Mucosa of descending colon (tissue), 3 donors: ENCODE measurements around the gene SCAMP1. TPM values are rescaled to one million over a fixed set of nuclear protein-coding genes. Genes with fewer than 3 reads are reported as not detected.
"Not testable (repeated sequence)": the region's sequence is repeated elsewhere in the genome, so short reads cannot be mapped to it uniquely, and the experiment has no call there.

Experiments
- ATAC-seq: fragments of 200-7000 bp; cut with Tn5 transposase; one replicate; pipeline ENCODE4 v1.9.1; 2020; ENCODE audit warnings: mild to moderate bottlenecking, moderate library complexity
- DNase-seq, 3 donors: peaks; one replicate each; pipeline ENCODE4 v3.0.0-alpha.2; 2020
- H3K36me3 ChIP-seq: fragments of 200-600 bp; one replicate; pipeline ENCODE4 v1.8.0; 2021; ENCODE audit warnings: low read depth, mild to moderate bottlenecking
- H3K4me1 ChIP-seq: fragments of 200-600 bp; one replicate; pipeline ENCODE4 v1.8.0; 2021; ENCODE audit warnings: low read depth, mild to moderate bottlenecking
- H3K4me3 ChIP-seq: fragments of 200-600 bp; one replicate; pipeline ENCODE4 v1.8.0; 2021; ENCODE audit warnings: mild to moderate bottlenecking
- H3K9me3 ChIP-seq: fragments of 200-600 bp; one replicate; pipeline ENCODE4 v1.8.0; 2021; ENCODE audit warnings: mild to moderate bottlenecking
- intact Hi-C, 2 donors: fragments of 100-400 bp; cut with DNase I in 1 of 2; cut with micrococcal nuclease in 1 of 2; formaldehyde crosslinking; loops; one replicate each; pipeline versions ENCODE4 v1.11.0 to v1.11.1; 2022; cut with DNase I, micrococcal nuclease
- total RNA-seq, 3 donors: library from RNA; stranded (reverse); fragmentation: NEBNext Ultra II Directional in 2 of 3; extraction: Animal tissue kit (Norgen Biotek cat#: 25700) in 2 of 3; gene quantifications; one replicate each; pipeline versions ENCODE4 v1.2.1 to v1.2.4, GENCODE V29; 2021 to 2023
- TF ChIP-seq, protein P1 (sequence below): fragments of 200-600 bp; IDR thresholded peaks from one replicate; pipeline ENCODE4 v1.8.0; 2022; ENCODE audit warnings: antibody characterized with exemption, mild to moderate bottlenecking
- donor health status: DM: no; HTN: no; CAD: no; lungs with moderate emphysema.
- donor health status: DM: no; HTN: no; CAD: no.
- donor health status: DM: no; HTN: yes; CAD: no.

Gene SCAMP1
- total RNA-seq, 3 donors from 2014 or later = 23.5 to 41.7 (median 36.1) TPM

DNA sequence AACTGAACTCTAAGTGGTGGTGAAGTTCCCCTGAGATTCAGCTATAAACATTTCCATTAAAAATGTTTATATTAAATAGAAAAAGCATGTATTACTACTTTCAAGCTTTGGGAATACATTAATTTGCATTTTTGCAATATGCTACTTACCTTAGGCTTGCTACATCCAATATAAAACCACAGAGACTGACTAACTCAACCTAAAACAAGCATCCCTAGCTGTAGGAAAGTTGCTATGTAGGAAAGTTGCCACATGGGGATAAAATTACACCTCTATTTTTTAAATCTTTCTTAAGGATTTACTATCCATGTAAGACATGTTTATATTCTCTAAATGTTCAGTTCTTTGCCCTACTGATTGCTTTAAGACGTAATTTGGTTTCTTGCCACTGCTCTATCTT lies 12.8 kb downstream of the SCAMP1 start:
- TF ChIP-seq, protein P1, sequence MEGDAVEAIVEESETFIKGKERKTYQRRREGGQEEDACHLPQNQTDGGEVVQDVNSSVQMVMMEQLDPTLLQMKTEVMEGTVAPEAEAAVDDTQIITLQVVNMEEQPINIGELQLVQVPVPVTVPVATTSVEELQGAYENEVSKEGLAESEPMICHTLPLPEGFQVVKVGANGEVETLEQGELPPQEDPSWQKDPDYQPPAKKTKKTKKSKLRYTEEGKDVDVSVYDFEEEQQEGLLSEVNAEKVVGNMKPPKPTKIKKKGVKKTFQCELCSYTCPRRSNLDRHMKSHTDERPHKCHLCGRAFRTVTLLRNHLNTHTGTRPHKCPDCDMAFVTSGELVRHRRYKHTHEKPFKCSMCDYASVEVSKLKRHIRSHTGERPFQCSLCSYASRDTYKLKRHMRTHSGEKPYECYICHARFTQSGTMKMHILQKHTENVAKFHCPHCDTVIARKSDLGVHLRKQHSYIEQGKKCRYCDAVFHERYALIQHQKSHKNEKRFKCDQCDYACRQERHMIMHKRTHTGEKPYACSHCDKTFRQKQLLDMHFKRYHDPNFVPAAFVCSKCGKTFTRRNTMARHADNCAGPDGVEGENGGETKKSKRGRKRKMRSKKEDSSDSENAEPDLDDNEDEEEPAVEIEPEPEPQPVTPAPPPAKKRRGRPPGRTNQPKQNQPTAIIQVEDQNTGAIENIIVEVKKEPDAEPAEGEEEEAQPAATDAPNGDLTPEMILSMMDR = no peak
- no peak overlapping the region for H3K4me3 ChIP-seq
- H3K36me3 ChIP-seq = no peaks in the 10 kb centered on the region
- no peak for ATAC-seq
- H3K4me1 ChIP-seq = no peaks in the 10 kb centered on the region
- no peak for DNase-seq
- no peaks in the 10 kb centered on the region for H3K9me3 ChIP-seq
- intact Hi-C loops = no loop called here

DNA sequence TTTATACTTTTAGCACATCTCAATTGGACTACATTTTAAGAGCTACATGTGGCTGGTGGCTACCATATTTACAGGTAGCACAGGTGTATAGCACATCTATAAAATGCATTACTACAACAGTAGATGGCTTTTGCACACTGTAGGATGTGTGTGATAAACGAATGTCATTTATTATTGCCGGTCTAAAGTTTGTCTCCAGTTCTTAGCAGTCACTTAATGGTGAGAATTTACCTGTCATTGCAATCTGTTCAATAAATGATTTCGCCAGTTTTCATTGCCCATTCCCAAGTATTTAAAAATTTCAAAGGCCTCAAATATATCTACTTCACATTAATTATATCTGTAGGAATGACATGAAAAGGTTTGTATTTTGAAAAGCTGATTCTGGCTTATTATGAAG lies 15.9 kb downstream of the SCAMP1 start:
- intact Hi-C loops = no loop called here
- TF ChIP-seq, protein P1 = no peak
- no peak for ATAC-seq

GRCh38 chr5:78377056-78377717 lies 16.8 kb downstream of the SCAMP1 start:
- ATAC-seq (no peak), DNase-seq (no peak)
- TF ChIP-seq, protein P1 = no peak
- Histone ChIP-seq H3K9me3 (no peaks in the 10 kb centered on the region), H3K4me1 (no peaks in the 10 kb centered on the region), H3K36me3 (no peaks in the 10 kb centered on the region), H3K4me3 (no peak overlapping the region)
- intact Hi-C loops = no loop called here

More for the DNA sequence above, 15.9 kb downstream of the SCAMP1 start:
- Histone ChIP-seq H3K4me3 (no peak overlapping the region), H3K4me1 (no peaks in the 10 kb centered on the region), H3K36me3 (no peaks in the 10 kb centered on the region), H3K9me3 (no peaks in the 10 kb centered on the region)
- DNase-seq = no peak

DNA sequence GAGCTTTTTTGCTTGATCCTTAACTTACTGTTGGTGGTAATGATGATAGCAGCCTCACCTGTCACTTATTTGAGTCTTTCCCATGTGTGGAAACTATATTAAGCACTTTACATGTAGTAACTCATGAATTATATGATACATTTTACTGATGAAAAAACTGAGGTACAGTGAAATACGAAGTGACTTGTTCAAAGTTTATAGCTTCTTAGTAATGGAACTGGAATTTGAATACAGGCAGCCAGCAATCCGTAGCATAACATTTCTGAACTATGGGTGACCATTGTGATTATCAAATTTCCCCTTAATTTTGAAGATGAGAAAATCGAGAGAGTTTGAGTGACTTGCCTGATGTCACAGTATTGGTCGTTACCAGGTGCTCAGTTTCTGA lies 17.3 kb downstream of the SCAMP1 start:
- Histone ChIP-seq H3K36me3 (no peaks in the 10 kb centered on the region), H3K4me1 (no peaks in the 10 kb centered on the region), H3K4me3 (no peak overlapping the region), H3K9me3 (no peaks in the 10 kb centered on the region)
- DNase-seq (no peak), ATAC-seq (no peak)
- intact Hi-C loops = no loop called here
- TF ChIP-seq, protein P1 = no peak

DNA sequence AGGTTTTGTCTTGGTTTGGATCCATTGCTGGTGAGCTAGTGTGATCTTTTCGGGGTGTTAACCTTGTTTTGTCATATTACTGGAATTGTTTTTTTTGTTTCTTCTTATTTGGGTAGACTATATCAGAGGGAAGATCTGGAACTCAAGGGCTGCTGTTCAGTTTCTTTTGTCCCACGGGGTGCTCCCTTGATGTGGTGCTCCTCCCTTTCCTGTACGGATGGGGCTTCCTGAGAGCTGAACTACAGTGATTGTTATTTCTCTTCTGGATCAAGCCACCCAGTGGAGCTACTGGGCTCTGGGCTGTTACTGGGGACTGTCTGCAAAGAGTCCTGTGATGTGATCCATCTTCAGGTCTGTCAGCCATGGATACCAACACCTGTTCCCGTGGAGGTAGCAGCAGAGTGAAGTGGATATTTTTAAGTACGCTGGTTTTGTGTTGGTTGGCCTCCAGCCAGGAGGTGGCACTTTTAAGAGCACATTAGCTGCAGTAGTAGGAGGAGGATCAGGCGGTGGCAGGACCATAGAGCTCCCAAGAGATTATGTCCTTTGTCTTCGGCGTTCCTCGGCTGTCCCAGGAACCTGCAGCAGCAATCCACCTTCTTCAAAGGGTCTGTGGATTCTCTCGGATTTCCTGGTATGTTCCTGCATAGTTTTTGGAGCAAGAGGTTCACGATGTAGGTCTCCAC lies 27.2 kb downstream of the SCAMP1 start:
- DNase-seq (no peak), ATAC-seq (no peak)
- no peaks in the 10 kb centered on the region for H3K36me3 ChIP-seq
- peaks cover 15% of the 10 kb centered on the region for H3K9me3 ChIP-seq
- no peak overlapping the region for H3K4me3 ChIP-seq
- intact Hi-C loops = no loop called here
- no peaks in the 10 kb centered on the region for H3K4me1 ChIP-seq
- TF ChIP-seq, protein P1 = no peak

DNA sequence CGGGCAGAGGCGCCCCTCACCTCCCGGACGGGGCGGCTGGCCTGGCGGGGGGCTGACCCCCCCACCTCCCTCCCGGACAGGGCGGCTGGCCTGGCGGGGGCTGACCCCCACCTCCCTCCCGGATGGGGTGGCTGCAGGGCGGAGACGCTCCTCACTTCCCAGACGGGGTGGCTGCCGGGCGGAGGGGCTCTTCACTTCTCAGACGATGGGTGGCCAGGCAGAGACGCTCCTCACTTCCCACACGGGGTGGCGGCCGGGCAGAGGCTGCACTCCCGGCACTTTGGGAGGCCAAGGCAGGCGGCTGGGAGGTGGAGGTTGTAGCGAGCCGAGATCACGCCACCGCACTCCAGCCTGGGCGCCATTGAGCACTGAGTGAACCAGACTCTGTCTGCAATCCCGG lies 30.9 kb downstream of the SCAMP1 start:
- H3K4me3 ChIP-seq, H3K36me3 ChIP-seq, H3K9me3 ChIP-seq, DNase-seq, H3K4me1 ChIP-seq, intact Hi-C loops, ATAC-seq: not testable (repeated sequence)
